Measurements from ENCODE around the gene STMN3. TPM values are rescaled to one million over a fixed set of nuclear protein-coding genes. Genes with fewer than 3 reads are reported as not detected.
"Not testable (repeated sequence)": the region's sequence is repeated elsewhere in the genome, so short reads cannot be mapped to it uniquely, and the experiment has no call there.

STMN3 gene
- total RNA-seq, 2 donors from 2014 or later: 21.2 to 24.5 TPM

DNA sequence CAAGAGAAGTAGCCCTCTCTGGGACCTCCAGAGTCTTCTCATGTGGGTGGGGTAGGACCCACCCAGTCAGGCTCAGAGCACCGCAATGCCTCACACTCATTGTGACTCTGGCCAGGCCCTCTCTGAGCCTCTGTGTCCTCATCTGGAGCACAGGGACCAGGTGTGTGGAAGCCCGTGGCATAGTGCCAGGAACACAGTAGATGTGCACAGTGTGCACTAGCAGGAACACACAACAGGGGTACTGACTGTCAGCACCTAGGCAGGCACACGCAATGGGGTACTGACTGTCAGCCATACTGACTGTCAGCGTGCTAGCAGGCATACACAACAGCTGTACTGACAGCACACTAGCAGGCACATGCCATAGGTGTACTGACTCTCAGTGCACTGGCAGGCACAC lies 2.0 kb upstream of the STMN3 start:
- WGBS: 76% methylated on average over 4 of the region's 4 CpGs
- no peaks in the 10 kb centered on the region for H3K36me3 ChIP-seq
- DNase-seq (ENCODE audit: low spot score): no peak
- TF ChIP-seq POLR2AphosphoS5 (IDR thresholded peaks at IDR 0.05) (no peak), POLR2A (IDR thresholded peaks at IDR 0.05) (no peak)
- TF ChIP-seq, protein P1, sequence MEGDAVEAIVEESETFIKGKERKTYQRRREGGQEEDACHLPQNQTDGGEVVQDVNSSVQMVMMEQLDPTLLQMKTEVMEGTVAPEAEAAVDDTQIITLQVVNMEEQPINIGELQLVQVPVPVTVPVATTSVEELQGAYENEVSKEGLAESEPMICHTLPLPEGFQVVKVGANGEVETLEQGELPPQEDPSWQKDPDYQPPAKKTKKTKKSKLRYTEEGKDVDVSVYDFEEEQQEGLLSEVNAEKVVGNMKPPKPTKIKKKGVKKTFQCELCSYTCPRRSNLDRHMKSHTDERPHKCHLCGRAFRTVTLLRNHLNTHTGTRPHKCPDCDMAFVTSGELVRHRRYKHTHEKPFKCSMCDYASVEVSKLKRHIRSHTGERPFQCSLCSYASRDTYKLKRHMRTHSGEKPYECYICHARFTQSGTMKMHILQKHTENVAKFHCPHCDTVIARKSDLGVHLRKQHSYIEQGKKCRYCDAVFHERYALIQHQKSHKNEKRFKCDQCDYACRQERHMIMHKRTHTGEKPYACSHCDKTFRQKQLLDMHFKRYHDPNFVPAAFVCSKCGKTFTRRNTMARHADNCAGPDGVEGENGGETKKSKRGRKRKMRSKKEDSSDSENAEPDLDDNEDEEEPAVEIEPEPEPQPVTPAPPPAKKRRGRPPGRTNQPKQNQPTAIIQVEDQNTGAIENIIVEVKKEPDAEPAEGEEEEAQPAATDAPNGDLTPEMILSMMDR (IDR thresholded peaks at IDR 0.05): no peak
- no peak overlapping the region for H3K4me3 ChIP-seq
- no peak overlapping the region for H3K27ac ChIP-seq
- intact Hi-C loops (cut with DNase I): loop anchor here (5.0 kb wide), 2 partner anchors 52 to 82 kb away; partner anchors contain the start of genes ARFRP1, LIME1, SLC2A4RG and ZGPAT
- peaks cover 9% of the 10 kb centered on the region for H3K4me1 ChIP-seq (replicated peaks)
- no peaks in the 10 kb centered on the region for H3K27me3 ChIP-seq (replicated peaks; ENCODE audit: insufficient read depth)
- no peaks in the 10 kb centered on the region for H3K9me3 ChIP-seq

DNA sequence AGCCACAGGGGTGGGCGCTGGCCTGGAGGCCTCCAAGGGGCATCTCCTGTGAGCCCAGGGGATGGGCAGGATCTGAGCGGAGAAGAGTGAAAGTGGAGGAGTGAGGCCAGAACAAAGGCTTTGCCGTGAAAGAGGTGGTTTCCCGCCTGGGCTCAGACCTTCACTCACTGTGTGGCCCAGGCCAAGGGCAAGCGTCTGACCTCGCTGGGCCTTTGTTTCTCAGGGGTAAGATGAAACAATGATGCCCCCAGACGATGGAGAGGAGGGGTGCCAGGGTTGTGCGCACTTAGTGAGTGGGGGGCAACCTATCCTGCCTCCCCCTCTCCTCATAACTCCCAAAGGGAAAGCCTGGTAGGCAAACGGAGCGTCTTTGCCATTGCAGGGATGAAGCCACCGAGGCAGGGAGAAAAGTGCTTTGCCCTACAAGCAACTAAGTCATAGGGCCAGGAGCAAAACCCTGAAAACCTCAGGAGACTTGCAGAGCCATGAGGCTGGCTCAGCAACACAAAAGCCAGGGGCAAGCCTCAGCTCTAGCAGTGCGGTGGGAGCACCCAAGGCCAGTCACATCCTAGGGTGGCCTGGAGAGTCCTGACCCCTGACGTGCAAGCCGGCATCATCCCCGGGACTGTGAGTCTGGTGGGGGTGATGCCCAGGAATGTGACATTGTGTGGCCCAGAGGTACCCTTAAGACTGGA lies 897 bp upstream of the STMN3 start:
- Histone ChIP-seq H3K4me1 (replicated peaks) (peaks cover 5% of the 10 kb centered on the region), H3K9me3 (no peaks in the 10 kb centered on the region), H3K27me3 (replicated peaks; ENCODE audit: insufficient read depth) (no peaks in the 10 kb centered on the region), H3K36me3 (no peaks in the 10 kb centered on the region), H3K27ac (peak overlapping the region in 1 of 2 donors; percentile 53), H3K4me3 (peak overlapping the region; percentile 45 to 57)
- DNase-seq (ENCODE audit: low spot score): no peak
- 41% methylated on average over 15 of the region's 15 CpGs for WGBS
- TF ChIP-seq POLR2AphosphoS5 (IDR thresholded peaks at IDR 0.05): no peak
- TF ChIP-seq, protein P1 (IDR thresholded peaks at IDR 0.05): no peak
- no peak for TF ChIP-seq POLR2A (IDR thresholded peaks at IDR 0.05)
- intact Hi-C loops (cut with DNase I): no loop called here

DNA sequence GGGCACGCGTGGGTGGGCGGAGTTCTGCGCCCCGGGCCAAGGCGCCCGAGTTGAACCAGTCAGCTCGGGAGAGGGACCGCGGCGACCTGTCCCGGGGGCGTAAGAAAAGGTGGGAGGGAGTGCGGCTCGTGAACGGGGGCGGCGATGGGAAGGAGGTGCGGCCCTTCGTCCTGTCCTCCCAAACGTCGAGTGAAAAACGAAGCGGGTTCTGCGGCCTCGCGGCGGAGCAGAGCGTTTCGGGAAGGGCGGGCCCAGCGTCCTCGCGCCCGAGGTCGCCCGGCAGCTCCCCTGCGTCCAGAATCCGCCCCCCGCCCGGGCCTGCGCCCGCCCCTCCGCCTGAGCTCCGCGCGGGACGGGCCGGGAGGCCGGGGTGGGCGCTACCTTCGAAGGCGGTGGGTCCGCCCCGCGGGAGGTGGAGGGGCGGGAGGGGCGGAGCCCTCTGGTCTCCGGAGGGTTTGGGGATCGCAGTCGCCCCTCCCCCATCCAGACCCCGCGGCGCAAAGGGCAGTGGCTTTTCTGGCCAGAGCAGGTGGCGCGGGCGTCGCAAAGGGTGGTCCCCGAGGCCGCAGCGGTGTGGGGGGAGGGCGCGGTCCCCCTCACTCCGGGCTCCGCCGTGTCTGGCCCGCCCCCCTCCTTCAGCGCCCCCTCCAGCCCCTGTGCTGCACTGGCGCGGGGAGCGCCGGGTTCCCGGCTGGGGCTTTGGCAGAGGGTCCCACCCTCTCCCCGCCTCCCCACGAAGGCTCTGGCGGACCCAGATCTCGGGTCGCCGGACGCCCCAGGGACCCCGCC lies 838 bp downstream of the STMN3 start:
- intact Hi-C loops (cut with DNase I): no loop called here
- WGBS: under 1% methylated on average over 55 of the region's 91 CpGs

DNA sequence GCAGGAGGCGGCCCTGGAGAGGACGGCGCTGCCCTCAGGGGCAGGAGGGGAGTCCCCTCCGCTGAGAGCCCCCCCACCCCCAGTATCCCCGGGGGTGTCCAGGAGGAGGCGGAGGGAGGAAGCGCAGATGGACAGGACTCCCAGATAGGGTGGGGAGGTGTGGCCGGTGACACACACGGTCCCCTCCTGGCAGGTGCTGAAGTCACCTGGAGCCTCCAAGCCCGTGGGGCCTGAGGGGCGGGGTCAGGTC lies 1.4 kb downstream of the STMN3 start:
- Histone ChIP-seq H3K4me1 (replicated peaks) (peaks cover 3% of the 10 kb centered on the region), H3K27ac (no peak overlapping the region), H3K36me3 (no peaks in the 10 kb centered on the region), H3K27me3 (replicated peaks; ENCODE audit: insufficient read depth) (no peaks in the 10 kb centered on the region), H3K4me3 (peak overlapping the region; percentile 45 to 57), H3K9me3 (no peaks in the 10 kb centered on the region)
- intact Hi-C loops (cut with DNase I): no loop called here
- TF ChIP-seq POLR2A (IDR thresholded peaks at IDR 0.05) (no peak), POLR2AphosphoS5 (IDR thresholded peaks at IDR 0.05) (no peak)
- WGBS: 17% methylated on average over 11 of the region's 11 CpGs
- no peak for DNase-seq (ENCODE audit: low spot score)

More for the DNA sequence above, 838 bp downstream of the STMN3 start:
- Histone ChIP-seq H3K27ac (no peak overlapping the region), H3K36me3 (no peaks in the 10 kb centered on the region), H3K4me1 (replicated peaks) (peaks cover 3% of the 10 kb centered on the region), H3K27me3 (replicated peaks; ENCODE audit: insufficient read depth) (no peaks in the 10 kb centered on the region), H3K4me3 (peak overlapping the region; percentile 45 to 57), H3K9me3 (no peaks in the 10 kb centered on the region)
- DNase-seq (ENCODE audit: low spot score): no peak
- TF ChIP-seq, protein P1 (IDR thresholded peaks at IDR 0.05): no peak
- TF ChIP-seq POLR2A (IDR thresholded peaks at IDR 0.05): no peak

DNA sequence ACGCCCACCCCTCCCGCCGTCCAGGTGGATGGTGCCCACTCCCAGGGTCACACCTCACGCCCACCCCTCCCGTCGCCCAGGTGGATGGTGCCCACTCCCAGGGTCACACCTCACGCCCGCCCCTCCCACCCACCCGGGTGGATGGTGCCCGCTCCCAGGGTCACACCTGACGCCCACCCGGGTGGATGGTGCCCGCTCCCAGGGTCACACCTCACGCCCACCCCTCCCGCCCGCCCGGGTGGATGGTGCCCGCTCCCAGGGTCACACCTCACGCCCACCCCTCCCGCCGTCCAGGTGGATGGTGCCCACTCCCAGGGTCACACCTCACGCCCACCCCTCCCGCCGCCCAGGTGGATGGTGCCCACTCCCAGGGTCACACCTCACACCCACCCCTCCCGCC lies 2.7 kb downstream of the STMN3 start:
- H3K4me1 ChIP-seq (replicated peaks); H3K9me3 ChIP-seq; DNase-seq (ENCODE audit: low spot score); H3K36me3 ChIP-seq; H3K27ac ChIP-seq; H3K27me3 ChIP-seq (replicated peaks; ENCODE audit: insufficient read depth); H3K4me3 ChIP-seq; intact Hi-C loops (cut with DNase I): not testable (repeated sequence)
- 88% methylated on average over 8 of the region's 25 CpGs for WGBS
